Measurements from ENCODE around the gene SLC7A1.

Gene SLC7A1

DNA sequence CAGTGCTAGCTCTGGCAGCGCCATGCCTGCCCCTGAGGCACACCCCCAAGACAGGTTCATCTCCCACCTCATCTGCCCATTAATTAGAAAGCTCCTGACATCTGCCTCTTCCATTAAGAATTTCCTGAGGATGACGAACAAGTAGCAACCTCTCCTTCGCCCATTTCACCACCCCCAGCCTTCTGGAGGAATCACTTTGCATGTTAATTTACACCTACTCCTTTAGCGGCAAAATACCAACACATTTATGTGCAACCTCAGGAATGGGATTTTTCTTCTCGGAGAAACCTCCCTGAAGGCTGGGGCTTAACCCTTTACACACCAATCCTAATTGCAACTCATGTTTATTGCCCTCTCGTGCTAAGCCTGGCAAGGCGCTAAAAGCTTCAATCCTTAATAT, 13.8 kb downstream of the SLC7A1 start:
- Mint-ChIP-seq H3K4me1 (peaks cover 19% of the 10 kb centered on the region), H3K27ac (peak overlapping the region in 1 of 3 experiments; percentile 21), H3K36me3 (ENCODE audit: low read depth) (no peaks in the 10 kb centered on the region), H3K9me3 (no peaks in the 10 kb centered on the region), H3K27me3 (ENCODE audit: low read depth) (peaks cover 4% of the 10 kb centered on the region), H3K4me3 (no peak overlapping the region)
- no peak for TF ChIP-seq CTCF (IDR thresholded peaks at IDR 0.05; ENCODE audit: unreplicated experiment in 3 of 3)

DNA sequence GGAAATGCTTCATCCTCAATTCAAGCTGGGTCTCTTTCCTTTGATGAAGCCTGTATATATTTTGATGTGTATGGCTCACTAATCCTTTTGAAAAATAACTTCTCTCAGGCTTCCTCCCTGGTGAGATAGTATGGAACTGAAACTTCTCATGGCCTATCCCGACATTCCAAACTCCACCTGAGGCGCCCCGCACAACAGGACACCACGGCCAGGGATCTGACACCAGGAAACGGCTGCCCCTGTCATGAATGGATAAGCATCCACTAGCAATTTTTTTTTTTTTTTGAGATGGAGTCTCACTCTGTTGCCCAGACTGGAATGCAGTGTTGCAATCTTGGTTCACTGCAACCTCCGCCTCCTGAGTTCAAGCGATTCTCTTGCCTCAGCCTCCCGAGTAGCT, 16.4 kb downstream of the SLC7A1 start:
- Mint-ChIP-seq H3K9me3 (no peaks in the 10 kb centered on the region), H3K4me1 (peaks cover 19% of the 10 kb centered on the region), H3K36me3 (ENCODE audit: low read depth) (no peaks in the 10 kb centered on the region), H3K27me3 (ENCODE audit: low read depth) (peaks cover 4% of the 10 kb centered on the region), H3K27ac (no peak overlapping the region), H3K4me3 (no peak overlapping the region)
- no peak for TF ChIP-seq CTCF (IDR thresholded peaks at IDR 0.05; ENCODE audit: unreplicated experiment in 3 of 3)

DNA sequence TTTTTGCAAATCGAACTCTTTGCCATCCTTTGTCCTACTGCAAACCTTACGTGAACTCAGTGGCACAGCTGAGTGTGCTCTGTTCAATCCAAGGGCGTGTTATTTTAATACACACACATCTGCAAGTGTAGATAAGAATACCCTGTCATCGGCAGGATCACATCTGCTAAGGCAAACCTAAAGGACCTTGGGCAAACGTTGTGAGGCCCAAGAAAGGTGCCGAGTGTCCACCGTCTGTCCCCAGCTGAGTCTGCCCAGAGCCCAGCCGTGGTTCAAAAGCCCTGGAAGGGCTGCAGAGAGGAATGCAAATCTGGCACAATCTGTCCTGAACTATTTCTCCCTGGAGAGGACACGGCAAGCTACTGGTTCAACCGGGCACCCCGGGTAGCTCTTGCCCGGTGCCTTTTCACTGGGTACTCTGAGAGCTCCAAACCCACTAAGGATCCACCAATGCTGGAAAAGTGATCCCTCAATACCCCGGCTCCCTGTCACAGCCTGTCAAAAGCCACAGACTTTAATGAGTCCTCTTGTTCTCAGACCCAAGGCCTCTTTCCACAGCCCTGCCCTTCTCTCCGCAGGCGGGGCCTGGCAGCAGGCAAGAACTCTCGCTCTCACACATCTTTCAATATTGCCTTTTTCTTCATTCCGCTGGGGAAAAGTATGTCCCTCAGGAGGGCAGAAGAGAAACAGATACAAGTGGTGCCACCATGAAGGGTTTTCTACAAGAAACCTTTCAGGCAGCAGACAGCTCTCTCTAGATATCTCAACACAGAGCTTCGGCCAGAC, 17.0 kb downstream of the SLC7A1 start:
- Mint-ChIP-seq H3K36me3 (ENCODE audit: low read depth) (no peaks in the 10 kb centered on the region), H3K4me3 (no peak overlapping the region), H3K4me1 (peaks cover 19% of the 10 kb centered on the region), H3K9me3 (no peaks in the 10 kb centered on the region), H3K27ac (no peak overlapping the region), H3K27me3 (ENCODE audit: low read depth) (peaks cover 2% of the 10 kb centered on the region)
- TF ChIP-seq CTCF (IDR thresholded peaks at IDR 0.05; ENCODE audit: unreplicated experiment in 3 of 3): no peak

DNA sequence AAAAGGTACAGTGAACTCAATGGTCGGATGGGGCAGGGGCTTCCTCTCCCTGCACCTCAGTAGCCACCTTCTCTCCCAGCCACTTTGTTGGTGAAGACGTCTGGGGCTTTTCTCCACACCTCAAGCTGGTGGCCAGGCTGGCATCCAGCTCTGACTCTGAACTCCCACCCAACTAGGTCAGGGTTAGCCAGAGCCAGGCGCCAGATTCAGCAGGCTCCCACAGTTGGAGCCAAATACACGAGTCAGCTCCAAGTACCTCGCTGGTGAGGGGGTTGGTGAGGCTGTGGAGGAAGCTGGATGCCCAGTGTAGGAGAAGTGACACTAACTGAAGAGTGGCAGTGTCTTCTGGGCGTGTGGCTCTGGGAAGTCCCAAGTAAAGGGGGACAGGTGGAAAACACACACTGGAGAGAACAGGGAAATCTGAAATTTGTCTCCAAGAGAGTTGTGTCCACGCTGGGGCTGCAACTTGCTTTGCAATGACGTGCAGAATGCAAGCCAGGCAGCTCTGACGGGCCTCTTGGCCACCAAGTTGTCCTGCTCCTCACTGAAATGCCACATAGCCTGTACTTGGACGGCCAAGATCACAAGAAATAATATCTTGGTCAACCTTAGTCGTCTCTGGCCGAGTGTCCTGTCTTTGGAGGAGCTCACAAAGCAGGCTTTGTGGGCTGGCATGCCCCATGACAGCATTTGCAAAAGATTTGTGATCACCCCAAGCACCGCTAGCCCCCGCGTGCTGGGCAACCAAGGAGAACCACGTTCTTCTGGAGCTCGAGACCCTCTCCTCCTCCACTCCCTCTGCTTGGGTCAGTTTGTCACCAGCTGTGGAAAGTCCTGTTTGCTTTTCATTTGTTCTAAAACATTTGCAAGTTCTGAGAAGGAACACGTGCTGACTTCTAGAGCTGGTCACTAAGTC, 18.1 kb downstream of the SLC7A1 start:
- Mint-ChIP-seq H3K4me3 (no peak overlapping the region), H3K9me3 (no peaks in the 10 kb centered on the region), H3K27me3 (ENCODE audit: low read depth) (no peaks in the 10 kb centered on the region), H3K27ac (no peak overlapping the region), H3K36me3 (ENCODE audit: low read depth) (no peaks in the 10 kb centered on the region), H3K4me1 (peaks cover 19% of the 10 kb centered on the region)
- no peak for TF ChIP-seq CTCF (IDR thresholded peaks at IDR 0.05; ENCODE audit: unreplicated experiment in 3 of 3)

DNA sequence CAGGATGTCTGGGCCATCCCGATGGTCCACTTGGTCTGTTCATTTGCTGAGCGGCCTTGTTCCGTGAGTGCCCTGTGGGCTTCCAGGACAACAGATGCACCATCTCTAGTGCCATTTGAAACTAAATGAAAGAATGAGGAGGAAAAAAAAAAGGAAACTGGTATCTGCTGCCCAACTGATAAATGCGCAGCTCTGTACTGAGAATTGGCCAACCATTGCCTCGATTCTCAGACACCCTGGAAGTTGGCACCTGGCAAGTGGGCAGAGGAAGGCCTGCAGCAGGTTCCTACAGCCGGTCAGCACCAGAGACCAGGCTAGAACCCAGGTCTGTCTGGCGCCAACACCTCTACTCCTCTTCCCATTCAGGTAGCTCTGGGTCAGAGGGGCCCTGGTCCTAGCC, 18.9 kb downstream of the SLC7A1 start:
- H3K4me3 Mint-ChIP-seq: no peak overlapping the region
- no peaks in the 10 kb centered on the region for H3K36me3 Mint-ChIP-seq (ENCODE audit: low read depth)
- no peak overlapping the region for H3K27ac Mint-ChIP-seq
- peaks cover 16% of the 10 kb centered on the region for H3K4me1 Mint-ChIP-seq
- no peaks in the 10 kb centered on the region for H3K27me3 Mint-ChIP-seq (ENCODE audit: low read depth)
- H3K9me3 Mint-ChIP-seq: no peaks in the 10 kb centered on the region
- TF ChIP-seq CTCF (IDR thresholded peaks at IDR 0.05; ENCODE audit: unreplicated experiment in 3 of 3): no peak

All from nephron (organoid).